ENCODE results near the gene PRH2.

PRH2 gene

DNA sequence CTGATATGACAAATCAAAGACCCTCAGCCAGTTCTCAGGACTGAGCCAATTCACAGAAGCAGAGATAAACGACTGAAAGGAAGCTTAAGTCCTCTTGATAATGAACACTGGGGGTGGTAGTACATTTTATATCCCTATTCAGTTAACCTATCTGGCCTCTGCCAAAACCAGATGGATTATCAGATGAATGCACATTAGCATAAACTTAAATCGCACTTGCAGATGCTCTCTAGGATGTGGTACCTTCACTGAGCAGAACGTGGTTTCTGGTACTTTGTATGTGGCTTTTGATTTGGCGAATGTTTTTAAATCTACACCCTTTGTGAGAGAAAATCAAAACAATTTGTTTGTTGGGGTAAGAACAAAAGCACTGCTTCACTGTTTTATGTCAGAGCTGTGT lies 31.2 kb downstream of the PRH2 start:
- DNase-seq (ENCODE audit: low spot score) = no peak

GRCh38 chr12:10965476-10965875 lies 36.4 kb downstream of the PRH2 start:
- DNase-seq (ENCODE audit: low spot score) = no peak

DNA sequence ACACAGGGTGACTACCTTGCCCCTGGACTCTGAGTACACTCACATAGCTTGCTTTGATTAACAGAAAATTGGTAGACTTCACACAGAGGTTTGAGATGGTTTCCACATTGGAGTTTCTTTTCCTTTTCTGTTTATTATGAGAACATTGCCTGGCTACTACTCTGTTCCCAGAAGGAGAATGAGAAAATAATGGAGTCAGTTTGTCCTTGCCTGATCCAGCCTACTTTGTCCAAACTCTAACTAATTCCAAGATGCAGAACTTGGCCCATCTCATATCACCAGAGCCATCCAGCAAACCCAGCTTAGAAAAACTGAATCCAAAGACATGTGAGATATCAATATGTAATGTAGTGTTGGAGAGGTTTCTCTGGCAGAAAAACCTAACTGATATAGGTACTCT lies 37.3 kb downstream of the PRH2 start:
- no peak for DNase-seq (ENCODE audit: low spot score)

DNA sequence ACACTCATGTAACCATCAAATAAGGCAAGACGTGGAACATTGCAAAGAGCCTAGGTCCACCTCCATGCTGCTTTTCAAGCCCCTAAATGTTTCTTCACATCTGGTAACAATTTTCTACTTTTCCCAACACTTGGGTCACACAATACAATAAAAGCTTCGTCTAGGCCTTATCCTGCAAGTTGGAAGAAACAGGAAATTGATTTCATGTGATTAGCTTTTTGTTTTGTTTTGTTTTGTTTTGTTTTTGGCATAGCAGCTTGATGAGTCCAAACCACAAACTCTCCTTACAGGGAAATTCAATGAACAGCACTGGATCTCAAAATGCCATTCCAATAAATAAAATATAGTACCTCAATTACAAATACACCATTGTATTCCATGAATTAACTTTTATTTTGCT lies 38.4 kb downstream of the PRH2 start:
- no peak for DNase-seq (ENCODE audit: low spot score)

DNA sequence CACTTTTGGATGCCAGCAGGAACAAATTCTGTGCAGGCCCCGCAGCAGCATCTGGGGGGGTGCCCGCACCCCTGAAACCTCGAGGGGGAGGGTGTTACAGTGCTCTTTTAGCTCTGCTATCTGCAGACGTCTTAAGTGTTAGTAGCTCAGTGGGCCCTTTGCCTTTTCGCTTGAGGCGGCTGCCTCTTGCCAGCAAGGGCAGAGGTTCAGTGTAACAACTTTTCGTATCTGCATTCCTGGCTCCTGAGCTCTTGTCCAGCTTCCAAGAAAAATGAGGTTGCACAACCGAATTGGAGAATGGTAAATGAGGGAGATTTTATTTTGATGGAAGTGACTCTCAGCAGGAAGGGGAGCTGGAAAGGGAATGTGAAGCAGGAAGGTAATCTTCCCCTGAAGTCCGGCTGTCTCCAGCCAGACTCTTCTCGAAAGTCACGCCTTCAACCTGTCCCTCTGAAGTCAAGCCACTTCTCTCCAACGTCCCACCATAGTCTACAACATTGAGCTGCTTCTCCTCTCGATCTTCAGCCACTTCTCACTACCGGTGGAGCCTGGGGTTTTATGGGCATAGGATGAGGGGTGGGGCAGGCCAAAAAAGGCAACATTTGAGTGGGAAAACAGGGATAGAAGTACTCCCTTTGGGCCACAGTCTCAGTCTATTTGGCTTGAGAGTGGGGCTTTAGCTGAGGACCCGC lies 39.9 kb downstream of the PRH2 start:
- DNase-seq (ENCODE audit: low spot score) = no peak

GRCh38 chr12:10974965-10975364 lies 45.9 kb downstream of the PRH2 start:
- no peak for DNase-seq (ENCODE audit: low spot score)

DNA sequence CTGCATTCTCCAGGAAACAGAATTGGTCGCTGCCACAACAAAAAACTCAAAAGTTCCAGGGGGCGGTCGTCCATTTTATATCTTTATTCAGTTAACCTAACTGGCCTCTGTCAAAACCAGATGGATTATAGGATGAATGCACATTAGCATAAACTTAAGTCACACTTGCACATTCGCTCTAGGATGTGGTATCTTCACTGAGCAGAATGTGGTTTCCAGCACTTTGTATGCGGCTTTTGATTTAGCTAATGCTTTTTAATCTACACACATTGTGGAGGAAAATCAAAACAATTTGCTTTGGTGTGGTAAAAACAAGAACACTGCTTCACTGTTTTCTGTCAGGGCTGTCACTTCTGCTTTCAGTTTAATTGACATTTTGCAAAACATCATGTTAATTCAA lies 53.2 kb downstream of the PRH2 start:
- no peak for DNase-seq (ENCODE audit: low spot score)
